ENCODE results near the gene TMEM253. TPM values are rescaled to one million over a fixed set of nuclear protein-coding genes. Genes with fewer than 3 reads are reported as not detected.

Gene TMEM253
- total RNA-seq, 1 donor from 2014 or later, result not detected

GRCh38 chr14:21099596-21099985 is 1.3 kb upstream of the TMEM253 start:
- Histone ChIP-seq H3K4me1 (peaks cover 50% of the 10 kb centered on the region), H3K36me3 (no peaks in the 10 kb centered on the region), H3K27me3 (no peaks in the 10 kb centered on the region), H3K4me3 (peak overlapping the region in 1 of 2 donors; percentile 62), H3K27ac (peak overlapping the region; percentile 95), H3K9me3 (no peaks in the 10 kb centered on the region)
- intact Hi-C loops (cut with DNase I), result no loop called here
- TF ChIP-seq, protein P1, sequence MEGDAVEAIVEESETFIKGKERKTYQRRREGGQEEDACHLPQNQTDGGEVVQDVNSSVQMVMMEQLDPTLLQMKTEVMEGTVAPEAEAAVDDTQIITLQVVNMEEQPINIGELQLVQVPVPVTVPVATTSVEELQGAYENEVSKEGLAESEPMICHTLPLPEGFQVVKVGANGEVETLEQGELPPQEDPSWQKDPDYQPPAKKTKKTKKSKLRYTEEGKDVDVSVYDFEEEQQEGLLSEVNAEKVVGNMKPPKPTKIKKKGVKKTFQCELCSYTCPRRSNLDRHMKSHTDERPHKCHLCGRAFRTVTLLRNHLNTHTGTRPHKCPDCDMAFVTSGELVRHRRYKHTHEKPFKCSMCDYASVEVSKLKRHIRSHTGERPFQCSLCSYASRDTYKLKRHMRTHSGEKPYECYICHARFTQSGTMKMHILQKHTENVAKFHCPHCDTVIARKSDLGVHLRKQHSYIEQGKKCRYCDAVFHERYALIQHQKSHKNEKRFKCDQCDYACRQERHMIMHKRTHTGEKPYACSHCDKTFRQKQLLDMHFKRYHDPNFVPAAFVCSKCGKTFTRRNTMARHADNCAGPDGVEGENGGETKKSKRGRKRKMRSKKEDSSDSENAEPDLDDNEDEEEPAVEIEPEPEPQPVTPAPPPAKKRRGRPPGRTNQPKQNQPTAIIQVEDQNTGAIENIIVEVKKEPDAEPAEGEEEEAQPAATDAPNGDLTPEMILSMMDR (IDR thresholded peaks at IDR 0.05), result no peak
- TF ChIP-seq POLR2A (IDR thresholded peaks at IDR 0.05) (no peak), POLR2AphosphoS5 (IDR thresholded peaks at IDR 0.05; ENCODE audit: insufficient read depth in 1 of 2, low read depth in 1 of 2) (no peak)
- DNase-seq (ENCODE audit: extremely low spot score in 2 of 2), result no peak

DNA sequence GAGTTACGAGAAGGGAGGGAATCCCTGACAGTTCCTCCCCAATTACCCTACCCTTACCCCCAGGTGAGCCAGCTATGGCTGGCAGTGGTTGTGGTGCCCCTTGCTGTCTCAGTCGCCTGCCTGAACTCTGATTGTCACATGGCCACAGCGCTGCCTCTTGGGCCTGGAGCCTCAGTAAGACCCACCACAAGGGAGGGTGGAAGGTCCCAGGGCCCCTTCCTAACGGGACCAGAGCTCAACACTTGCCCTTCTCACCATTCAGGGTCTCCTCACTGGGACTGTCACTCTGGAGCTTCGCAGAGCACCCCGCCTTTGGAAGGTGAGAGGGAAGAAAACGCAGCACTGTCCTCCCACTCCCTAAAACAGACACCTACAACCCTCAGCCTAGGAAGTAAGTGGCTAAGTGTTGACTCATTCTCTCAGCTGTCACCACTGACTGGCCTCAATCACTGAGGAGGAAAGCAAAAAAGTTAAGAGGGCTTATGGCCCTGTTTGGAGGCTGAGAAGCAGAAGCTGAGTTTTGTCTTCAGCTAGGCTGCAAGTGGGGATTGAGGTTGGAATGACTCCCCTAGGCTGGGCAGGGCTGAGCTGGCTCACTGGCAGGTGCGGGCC is 1.0 kb downstream of the TMEM253 start:
- no peak for TF ChIP-seq POLR2A (IDR thresholded peaks at IDR 0.05)
- TF ChIP-seq, protein P1 (IDR thresholded peaks at IDR 0.05), result no peak
- no peaks in the 10 kb centered on the region for H3K9me3 ChIP-seq
- H3K36me3 ChIP-seq, result no peaks in the 10 kb centered on the region
- DNase-seq (ENCODE audit: extremely low spot score in 2 of 2), result peak in 1 of 2 donors; percentile 76
- intact Hi-C loops (cut with DNase I), result loop anchor here (5.0 kb wide), 1 partner anchor 75 kb away; the partner anchor contains the start of gene NDRG2
- no peak overlapping the region for H3K4me3 ChIP-seq
- no peaks in the 10 kb centered on the region for H3K27me3 ChIP-seq
- peaks cover 60% of the 10 kb centered on the region for H3K4me1 ChIP-seq
- H3K27ac ChIP-seq, result no peak overlapping the region

DNA sequence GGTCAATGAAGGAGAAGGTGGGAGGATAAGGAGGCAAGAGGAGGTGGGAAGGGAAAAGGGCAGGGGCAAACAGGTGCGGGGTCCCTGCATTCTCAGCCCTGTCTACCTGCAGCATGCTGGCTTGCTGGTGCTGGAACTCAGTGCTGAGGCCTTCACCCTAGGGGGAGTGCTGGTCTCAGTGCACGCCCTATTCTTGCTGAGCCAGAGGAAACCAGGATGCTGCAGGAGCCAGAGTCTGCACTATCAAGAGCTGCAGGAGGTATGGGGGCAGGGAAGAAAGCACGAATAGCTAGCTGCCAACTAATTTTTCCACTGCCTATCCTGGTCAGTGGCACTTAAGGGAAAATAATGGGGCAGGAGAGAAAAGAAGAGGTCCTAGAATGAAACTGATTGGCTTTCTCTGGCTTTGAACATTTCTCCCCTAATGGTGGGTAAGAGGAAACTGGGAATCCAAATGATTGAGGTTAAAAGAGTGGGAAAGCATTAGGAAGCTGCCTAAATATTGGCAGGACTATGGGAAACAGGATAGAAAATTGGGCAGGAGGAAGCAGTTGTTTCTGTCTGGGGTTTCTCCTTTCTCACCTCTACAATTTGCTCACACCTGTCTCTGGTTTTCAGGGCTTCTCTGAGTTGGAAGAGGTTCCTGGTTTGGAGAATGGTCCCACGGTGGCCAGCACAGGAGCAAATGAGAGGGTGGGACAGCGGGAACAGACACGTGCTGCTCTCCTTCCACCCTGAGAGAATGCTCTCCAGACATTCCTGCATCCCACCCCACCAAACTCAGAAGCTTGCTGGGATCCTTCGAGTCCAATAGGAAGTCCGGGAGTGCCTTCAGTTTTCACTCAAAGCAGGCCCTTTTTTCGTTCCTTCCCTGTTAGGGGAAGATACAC is 1.9 kb downstream of the TMEM253 start:
- Histone ChIP-seq H3K9me3 (no peaks in the 10 kb centered on the region), H3K4me3 (peak overlapping the region; percentile 67 to 72), H3K27ac (peak overlapping the region; percentile 99), H3K4me1 (peaks cover 58% of the 10 kb centered on the region), H3K36me3 (no peaks in the 10 kb centered on the region), H3K27me3 (no peaks in the 10 kb centered on the region)
- intact Hi-C loops (cut with DNase I), result loop anchor here (5.0 kb wide), 1 partner anchor 75 kb away; the partner anchor contains the start of gene NDRG2
- TF ChIP-seq POLR2AphosphoS5 (IDR thresholded peaks at IDR 0.05; ENCODE audit: insufficient read depth in 1 of 2, low read depth in 1 of 2) (no peak), POLR2A (IDR thresholded peaks at IDR 0.05) (no peak)
- TF ChIP-seq, protein P1 (IDR thresholded peaks at IDR 0.05), result no peak
- no peak for DNase-seq (ENCODE audit: extremely low spot score in 2 of 2)

DNA sequence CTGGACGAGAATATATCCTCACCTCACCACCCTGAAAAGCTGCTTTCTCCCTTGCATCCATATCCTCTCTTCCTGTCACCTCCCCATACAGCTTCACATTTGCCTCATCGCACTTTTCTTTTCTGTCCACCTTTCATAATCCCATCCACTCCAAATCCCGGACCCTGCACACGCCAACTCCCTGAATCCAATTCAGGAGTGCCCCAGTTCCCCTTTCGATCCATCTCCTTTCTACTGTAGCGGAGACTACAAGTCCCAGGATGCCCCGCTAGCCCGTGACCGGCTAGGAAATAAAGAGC is 2.5 kb downstream of the TMEM253 start:
- no peaks in the 10 kb centered on the region for H3K9me3 ChIP-seq
- no peaks in the 10 kb centered on the region for H3K27me3 ChIP-seq
- TF ChIP-seq POLR2A (IDR thresholded peaks at IDR 0.05) (no peak), POLR2AphosphoS5 (IDR thresholded peaks at IDR 0.05; ENCODE audit: insufficient read depth in 1 of 2, low read depth in 1 of 2) (no peak)
- TF ChIP-seq, protein P1 (IDR thresholded peaks at IDR 0.05), result no peak
- H3K36me3 ChIP-seq, result no peaks in the 10 kb centered on the region
- peaks cover 58% of the 10 kb centered on the region for H3K4me1 ChIP-seq
- H3K27ac ChIP-seq, result peak overlapping the region; percentile 99
- H3K4me3 ChIP-seq, result peak overlapping the region; percentile 67 to 72
- no peak for DNase-seq (ENCODE audit: extremely low spot score in 2 of 2)
- intact Hi-C loops (cut with DNase I), result loop anchor here (5.0 kb wide), 1 partner anchor 76 kb away; the partner anchor contains the start of gene NDRG2

All from vagina (tissue), 2 donors.